Amygdala (tissue), 56 donors: ENCODE data around the gene SEPHS1.

Experiments used
- DNase-seq, 56 donors: peaks; one replicate each; lab custom pipeline; 2025; lab: John Stamatoyannopoulos, UW

The SEPHS1 gene

DNA sequence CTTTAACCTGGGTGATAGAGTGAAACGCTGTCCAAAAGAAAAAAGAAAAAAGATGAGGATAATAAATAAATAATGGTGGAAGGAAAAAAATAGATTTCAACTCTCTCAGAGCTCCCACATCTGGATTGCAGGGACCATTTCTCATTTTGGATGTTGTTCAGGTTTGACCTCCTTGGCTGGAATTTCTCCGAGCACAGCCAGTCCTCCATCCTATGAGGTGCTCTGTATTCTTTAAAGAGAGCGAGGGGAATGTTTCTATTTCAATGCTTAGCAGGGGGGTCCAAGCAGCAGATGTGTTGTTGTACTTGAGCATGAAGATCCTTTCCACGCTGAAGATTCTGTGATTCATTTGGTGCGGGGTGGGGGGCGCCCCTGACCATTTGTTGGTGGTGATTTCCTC, 17.7 kb upstream of the SEPHS1 start:
- DNase-seq: no peak

DNA sequence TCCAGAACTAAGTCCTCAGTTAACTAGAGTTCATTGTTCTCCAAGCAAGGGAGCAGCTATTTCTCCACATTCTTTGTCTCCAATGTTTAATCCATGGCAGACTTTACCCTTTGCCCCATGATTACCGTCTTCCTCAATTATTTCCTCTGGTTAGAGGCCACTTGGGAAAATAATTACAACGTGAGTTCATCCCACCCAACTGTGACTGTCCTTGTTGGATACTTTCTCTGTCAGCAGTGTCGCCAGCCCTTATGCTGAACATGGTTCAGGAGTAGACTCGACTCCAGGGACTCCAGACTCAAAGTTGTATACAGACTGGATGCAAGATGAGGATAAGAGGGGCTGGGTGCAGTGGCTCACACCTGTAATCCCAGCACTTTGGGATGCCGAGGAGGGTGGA, 17.1 kb upstream of the SEPHS1 start:
- DNase-seq: no peak

DNA sequence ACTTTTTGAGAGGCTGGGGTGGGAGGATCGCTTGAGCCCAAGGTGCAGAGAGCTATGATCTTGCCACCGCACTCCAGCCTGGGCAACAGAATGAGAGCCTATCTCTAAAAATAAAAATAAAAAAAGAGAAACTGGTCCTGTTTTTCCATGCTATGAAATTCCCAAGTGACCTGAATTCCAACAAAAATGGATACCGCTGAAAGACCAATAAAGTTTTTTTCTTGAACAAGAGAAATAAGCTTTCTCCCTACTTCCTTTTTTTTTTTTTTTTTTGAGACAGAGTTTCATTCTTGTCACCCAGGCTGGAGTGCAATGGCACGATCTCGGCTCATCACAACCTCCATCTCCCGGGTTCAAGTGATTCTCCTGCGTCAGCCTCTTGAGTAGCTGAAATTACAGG, 12.5 kb upstream of the SEPHS1 start:
- DNase-seq: no peak

DNA sequence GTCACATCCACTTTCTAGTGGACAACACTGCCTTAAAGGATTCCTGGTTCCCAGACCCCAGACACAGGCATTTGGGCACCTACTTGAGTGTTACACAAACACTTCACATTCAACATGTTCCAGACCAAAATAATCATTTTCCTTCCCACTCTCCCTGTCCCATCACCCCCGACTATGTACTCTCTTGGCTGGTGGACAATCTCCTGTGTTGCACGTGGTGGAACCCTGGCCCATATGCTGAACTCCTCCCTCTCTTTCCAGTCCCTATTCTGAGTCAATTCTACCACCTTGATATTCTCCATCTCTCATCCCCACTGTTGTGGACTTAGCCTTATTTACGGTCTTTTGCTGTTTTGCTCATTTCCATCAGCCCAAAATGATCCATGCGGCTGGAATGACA, 8.3 kb upstream of the SEPHS1 start:
- DNase-seq: no peak

DNA sequence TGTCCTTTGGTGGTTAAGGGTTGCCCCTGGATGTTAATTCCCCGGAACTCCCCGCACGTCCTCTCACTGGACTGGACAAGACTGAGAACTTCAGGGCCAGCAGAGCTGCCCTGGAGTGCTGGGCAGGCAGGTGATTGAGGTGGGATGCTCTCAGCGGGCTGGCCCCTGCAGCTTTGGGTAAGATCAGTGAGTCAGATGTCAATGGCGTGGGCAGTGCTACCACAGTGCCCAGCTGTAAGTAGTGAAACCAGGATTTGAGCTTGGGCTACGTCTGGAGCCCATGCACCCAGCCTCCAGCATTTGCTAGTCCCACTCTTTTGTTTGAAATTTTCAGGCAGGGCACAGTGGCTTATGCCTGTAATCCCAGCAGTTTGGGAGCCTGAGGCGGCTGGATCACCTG, 6.7 kb upstream of the SEPHS1 start:
- DNase-seq: no peak

DNA sequence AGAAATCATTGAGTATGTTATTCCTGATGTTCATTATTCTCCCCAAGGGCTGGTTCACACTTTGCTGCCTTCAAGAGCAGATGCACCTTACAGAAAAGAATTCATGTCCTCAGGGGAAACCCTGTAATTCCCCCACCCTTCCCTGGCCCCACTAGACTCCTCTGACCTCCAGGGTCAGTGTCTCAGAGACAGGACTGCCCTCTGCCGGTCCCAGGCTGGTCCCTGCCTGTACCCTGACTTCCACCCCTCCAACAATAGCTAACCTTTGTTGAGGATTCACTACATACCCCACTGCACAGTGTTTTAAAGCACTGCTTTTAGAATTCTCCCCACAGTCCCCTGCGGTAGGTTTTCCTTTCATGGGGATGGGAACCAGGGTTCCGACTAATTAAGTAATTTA, 4.4 kb upstream of the SEPHS1 start:
- no peak for DNase-seq

DNA sequence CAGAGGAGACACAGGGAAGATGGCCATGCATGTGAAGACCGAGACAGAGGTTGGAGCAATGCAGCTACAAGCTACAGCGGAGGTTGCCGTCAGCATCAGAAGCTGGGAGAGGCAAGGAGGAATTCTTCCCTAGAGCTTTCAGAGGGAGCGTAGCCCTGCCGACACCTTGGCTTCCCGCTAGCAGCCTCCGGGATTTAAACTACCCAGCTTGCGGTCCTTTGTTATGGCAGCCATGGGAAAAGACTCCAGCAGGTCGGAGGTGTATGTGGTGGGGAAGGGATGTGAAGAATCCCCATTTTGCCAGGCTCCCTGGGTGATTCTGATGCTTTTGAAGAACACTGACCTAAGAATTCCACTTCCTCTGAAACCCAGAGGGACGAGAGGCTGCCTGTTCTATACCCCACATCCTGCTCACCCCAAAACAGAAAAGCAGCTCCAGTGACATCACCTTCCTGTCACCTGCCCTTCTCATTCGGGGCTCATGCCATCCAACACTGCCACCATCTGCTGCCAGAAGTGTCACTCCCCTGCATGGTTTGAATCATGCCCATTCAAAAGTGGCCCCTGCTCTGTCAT, 3.3 kb upstream of the SEPHS1 start:
- no peak for DNase-seq

DNA sequence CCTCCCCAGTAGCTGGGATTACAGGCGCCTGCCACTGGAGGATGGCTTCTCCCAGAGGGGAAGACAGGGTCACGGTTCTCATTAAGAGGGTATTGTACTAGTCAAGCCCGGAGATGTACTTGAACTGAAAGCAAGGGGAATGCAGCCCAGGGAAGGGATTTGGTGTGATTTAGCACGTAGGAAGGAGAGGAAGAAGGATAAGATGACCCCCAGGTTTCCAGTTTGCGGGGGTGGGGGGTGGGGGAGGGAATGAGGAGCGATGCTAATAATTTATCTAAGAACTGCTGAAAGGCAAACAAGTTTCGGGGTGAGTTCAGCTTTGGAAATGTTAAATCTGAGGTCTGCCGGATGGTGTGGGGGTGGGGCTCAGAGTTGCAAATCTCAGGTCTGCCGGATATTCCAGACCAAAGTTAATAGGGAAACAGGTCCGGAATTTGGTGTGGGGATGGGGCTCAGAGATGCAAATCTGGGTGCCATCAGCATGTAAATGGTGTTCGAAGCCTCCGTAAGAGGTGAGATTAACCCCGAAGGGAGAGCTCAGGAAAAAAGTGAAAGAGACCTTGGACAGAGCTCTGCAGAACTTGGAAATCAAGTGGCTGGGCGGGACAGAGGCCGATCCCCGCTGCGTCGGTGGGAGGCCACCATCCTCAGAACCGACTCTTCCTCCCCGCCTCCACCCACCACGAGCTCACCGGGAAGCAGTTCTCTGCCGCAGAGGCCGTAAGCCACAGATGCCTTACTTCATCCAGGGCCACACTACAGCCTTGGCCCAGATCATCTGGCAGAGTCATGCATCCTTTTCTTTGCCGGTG, 1.6 kb upstream of the SEPHS1 start:
- peak in 4 of 56 donors; percentile 2 to 39 (median 10) for DNase-seq

DNA sequence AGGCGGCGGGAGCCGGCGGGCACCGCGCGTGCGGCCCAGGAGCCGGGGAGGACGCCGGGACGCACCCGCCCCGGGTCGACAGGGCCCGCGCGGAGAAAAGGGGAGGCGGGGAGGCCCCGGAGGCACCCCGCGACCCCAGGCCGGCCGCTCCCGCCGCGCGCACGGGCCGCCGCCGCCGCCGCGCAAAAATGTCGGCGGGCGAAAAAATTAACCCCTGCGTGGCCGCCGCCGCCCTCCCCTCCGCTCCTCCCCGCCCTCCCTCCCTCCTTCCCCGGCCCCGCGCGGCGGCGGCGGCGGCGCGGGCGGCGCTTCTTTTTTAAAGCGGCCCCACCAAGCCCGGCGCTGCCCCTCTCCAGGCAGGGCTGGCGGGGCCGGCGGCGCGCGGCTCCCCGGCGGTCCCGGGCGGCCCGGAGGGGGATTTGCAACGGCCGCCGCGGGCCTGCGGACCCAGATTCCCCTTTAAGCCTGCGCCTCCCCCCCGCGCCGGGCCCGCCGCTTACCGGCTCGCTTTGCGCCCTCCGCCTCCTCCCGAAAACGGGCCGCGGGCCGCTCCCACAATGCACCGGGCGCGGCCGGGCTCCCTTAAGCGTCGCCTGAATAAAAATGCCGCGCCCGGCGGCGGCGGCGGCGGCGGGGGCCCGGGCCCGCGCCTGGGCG, 465 bp downstream of the SEPHS1 start:
- peak in 53 of 56 donors; percentile 21 to 85 (median 64) for DNase-seq

DNA sequence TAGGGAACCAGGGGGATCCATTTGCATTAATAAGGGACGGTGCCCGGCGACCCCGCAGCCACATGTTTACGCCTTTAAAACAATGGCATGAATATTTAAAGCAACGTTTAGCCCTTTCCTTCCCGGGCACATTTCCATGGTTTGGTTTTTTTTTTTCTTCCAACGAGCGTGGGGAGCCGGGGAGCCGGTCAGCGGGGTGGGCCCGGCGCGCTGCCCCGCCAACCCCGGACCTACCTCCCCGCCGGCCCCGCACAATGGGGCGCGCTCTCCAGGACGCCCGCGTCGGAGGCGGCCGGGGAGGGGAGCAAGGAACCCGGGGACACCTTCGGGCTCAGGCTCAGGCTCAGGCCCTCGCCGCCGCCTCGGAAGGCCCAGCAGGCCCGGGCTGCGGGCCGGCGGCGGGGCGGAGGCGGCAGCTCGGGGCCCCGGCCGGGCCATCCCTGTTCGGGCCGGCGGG, 1.0 kb downstream of the SEPHS1 start:
- DNase-seq: peak in 8 of 56 donors; percentile 12 to 50 (median 40)

DNA sequence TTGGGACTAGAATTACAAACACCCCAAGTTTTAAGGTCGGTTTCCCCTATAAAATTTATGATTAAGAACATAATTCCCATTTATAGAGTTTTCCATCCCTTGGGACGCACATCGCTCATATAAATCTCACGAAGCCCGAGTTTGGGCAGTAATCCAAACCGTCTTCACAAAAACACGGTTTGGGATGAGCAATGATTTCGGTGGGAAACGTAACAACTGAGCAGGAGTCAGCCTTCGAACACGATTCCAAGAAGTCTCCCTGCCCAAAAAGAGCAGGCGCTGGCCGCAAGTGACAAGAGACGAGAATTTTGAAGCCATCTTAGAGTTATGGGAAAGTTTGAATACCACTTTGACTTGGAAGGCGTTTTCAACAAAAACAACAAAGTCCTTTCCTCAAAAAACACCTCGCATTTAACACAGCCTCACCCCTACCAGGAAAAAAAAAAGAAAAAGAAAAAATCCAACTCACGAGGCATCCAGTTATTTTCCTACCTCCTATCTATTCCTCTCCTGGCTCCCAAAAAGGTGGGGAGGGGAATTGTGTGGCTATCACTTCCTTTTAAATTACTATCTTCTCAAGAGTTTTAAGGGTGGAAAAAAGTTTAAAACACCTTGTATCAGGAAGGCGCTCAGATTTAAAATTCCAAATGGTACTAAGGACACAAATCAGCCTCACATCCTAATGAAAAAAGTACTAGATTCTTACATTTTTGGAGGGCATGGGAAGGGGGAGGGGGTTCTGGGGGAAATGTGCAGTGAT, 1.6 kb downstream of the SEPHS1 start:
- peak in 2 of 56 donors; percentile 6 to 7 for DNase-seq

DNA sequence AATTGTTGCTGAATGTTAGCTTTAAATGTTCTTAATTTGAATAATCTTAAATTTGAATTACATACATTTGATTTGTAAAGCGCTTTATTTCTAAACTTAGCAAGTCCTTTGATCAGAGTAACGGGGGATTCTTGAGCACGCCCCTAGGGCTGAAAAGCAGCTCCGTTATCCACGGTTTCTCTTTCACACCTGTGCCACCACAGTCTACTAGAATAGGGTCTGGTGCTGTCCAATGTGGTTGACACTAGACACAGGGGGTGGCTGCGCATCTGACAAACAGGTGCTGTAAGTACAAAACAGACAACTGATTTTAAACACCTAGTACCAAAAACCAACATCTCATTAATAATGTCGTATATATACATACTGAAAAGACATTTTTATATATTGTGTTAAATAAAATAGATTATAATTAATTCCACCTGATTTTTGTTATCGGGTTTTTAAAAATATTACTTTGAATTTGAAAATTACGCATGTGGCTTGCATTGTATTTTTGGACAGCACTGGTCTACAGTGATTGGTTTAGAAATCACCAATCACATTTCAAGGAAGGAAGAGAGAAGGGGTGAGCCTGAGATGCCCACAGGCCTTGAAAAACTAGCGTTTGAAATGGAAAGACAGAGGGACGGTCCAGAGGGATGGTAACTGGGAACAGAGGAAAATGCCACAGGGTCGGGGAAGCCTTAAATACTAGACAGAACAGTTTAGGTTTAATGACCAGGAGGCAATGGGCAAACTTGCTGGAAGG, 7.3 kb downstream of the SEPHS1 start:
- peak in 1 of 56 donors; percentile 4 for DNase-seq

DNA sequence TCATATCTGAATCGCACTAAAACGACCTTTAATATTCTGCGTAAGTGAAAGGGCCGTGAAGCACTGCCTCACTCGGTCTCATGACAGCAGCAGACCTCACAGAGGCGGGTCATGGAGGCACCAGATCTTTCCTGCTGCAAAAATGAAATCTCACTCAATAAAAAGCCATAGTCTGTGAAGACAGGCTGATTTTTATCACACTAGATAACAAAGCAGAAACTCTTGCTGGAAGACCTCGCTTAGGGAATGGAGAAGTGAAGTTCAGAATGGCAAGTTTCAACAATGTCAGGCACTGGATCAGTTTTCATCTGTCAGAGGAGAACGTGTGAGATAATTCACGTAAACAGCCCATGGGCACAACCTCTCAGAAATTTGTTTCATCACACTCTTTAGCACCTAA, 8.0 kb downstream of the SEPHS1 start:
- no peak for DNase-seq

DNA sequence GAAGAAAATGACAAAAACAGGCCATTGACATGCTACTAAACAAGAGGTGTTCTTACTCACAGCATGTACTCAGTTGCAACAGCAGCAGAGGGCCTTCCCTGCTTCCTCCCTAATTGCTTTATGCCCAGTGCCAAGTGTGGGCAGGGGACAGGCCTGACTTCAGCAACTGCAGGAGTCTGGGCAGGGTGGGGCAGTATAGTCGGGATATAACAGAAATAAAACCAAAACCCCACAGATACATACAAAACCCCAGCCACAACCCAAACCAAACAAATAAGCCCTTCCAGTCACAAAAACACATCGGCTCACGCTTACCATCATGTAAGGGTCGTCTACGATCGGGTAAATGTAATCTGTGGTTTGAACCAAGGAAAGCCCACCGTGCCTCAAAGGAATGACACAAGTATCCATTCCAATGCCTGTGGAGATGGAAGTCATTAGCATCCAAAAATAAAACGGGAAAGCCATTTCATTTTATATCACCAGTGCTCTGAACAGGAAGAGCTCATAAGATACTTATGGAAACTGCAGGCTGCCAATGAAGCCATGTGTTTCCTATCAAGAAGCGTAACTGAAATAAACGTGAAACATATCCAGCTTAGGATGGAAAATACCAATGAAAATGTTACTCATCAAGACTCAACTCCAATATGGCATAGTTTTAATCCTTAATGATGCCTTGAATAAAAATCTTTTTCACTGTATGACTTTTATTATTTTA, 9.5 kb downstream of the SEPHS1 start:
- no peak for DNase-seq

DNA sequence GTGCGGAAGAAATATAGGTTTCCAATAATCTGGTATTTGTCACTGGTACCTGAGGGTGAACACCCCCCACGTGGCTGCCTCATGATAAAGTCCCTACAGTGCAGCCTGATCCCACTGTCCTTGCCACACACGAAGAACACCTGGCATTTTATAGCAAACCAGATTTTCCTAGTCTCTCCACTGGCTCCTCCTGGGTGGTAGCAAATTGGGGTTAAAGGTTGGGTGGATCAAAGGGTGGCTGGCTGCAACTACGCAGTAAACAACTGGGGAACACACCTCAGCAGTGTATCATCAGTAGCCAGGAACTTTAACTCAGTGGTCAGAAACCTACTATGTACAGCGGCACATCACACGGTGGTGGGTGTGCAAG, 10.3 kb downstream of the SEPHS1 start:
- no peak for DNase-seq

DNA sequence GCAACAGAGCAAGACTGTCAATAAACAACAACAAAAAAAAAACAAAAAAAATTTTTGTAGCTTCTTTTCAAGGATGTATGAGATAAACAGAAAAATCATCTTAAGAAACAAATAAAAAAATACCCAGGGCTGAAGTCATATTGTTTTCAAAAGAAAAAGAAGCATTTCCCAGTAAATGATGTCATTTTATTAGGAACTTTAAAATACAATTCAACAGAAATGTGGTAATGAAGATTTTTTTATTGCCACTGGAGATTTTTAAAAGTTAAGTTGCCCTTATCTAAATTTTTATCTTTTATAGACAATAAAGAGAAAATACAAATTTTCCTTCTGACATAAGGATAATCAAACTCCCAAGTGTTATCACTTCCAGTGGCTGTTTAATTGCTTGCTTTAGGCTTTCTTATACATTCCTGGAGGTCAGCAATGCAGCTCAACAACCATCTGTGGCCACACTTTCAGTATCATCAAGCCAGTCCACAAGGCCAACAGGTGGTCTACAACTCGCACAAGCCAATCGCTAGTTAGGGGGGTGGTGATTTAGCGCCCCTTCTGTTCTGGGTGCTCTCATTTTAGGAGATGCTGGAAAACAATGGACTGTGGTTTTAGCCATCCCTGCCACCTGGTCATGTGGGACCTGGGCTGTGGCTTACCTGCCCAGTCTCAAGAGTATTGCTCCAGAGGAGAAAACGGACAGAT, 10.8 kb downstream of the SEPHS1 start:
- DNase-seq: no peak

DNA sequence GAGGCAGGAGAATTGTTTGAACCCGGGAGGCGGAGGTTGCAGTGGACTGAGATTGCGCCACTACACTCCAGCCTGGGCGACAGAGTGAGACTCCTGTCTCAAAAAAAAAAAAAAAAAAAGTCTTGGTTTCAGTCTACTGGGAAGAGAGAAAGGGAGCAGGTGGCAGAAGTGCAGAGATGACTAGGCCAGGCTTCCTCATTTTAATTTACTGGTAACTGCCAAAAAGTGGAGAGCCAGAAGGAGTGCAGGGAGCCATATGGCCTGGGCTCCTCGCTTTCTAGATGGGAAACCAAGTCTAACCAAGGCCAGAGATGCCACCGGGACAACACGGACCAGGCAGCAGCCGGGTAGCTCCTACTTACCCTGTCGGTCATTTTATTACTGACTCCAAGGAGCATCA, 12.2 kb downstream of the SEPHS1 start:
- no peak for DNase-seq

DNA sequence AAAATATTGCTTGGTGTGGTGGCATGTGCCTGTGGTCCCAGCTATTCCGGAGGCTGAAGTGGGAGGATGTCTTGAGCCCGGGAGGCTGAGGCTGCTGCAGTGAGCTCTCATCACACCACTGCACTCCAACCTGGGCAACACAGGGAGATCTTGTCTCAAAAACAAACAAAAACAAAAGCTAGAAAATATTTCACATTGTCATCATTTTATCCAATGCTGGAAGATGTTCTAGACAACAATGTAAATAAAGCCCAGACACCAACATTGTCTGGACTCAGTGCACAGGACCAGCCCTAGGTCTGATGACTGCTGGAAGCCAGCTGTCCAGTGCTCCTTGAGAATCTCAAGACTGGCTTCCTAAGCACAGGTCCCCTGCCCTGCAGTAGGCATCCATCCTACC, 13.5 kb downstream of the SEPHS1 start:
- DNase-seq: no peak

DNA sequence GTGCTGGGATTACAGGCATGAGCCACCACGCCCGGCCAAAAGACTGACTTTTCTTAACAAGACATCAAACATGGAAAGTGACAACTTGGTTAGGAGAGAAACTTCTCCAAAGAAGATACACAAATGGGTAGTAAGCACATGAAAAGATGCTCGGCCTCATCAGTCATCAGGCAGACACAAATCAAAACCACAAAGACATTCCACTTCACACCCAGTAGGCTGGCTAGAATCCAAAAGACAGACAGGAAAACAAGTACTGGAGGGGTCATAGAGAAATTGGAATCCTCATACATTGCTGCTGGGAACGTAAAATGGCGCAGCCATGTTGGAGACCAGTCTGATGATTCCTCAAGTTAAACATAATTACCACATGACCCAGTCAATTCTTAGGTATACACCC, 16.4 kb downstream of the SEPHS1 start:
- no peak for DNase-seq
